GM21515 (cell line): Measurements from ENCODE around the gene PKD1.
"Not testable (repeated sequence)": the region's sequence is repeated elsewhere in the genome, so short reads cannot be mapped to it uniquely, and the experiment has no call there.

ENCODE experiments used
- ATAC-seq: cut with Tn5 transposase; IDR thresholded peaks from one replicate; pipeline ENCODE4 v1.9.1; 2021; ENCODE audit not compliant: unreplicated experiment

The PKD1 gene

DNA sequence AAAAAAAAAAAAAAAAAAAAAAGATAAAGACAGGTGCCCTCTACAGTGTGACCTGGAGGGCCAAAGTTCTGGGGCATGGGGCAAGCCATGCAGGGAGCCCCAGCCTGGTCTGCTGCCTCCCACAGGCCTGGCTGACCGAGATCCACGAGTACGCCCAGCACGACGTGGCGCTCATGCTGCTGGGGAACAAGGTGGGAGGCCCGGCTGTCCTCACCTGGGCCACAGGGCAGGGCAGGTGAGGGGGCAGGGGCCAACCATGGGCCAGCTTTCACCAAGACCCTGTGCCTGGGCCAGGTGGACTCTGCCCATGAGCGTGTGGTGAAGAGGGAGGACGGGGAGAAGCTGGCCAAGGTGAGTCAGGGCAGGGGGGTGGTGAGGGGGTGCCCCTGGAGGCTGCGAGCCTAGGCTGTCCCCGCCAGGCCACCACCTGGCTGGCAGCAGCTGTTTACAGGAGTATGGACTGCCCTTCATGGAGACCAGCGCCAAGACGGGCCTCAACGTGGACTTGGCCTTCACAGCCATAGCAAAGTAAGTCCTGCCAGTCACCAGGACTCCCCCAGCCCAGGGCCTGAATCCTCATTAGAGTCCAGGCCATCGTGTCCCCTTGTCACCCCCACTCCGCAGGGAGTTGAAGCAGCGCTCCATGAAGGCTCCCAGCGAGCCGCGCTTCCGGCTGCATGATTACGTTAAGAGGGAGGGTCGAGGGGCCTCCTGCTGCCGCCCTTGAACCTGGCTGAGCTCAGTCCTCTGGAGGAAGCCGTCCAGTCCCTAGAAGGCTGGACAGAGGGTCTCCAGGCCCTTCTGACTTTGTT is 17.2 kb upstream of the PKD1 start:
- ATAC-seq = no peak

GRCh38 chr16:2151188-2152091 is 15.7 kb upstream of the PKD1 start:
- no peak for ATAC-seq

GRCh38 chr16:2150418-2151187 is 14.9 kb upstream of the PKD1 start:
- no peak for ATAC-seq

- ATAC-seq = no peak
Observed at GRCh38 chr16:2149630-2150417, 14.1 kb upstream of the PKD1 start.

- ATAC-seq = no peak
Observed at GRCh38 chr16:2148714-2149629, 13.3 kb upstream of the PKD1 start.

GRCh38 chr16:2147981-2148671 is 12.4 kb upstream of the PKD1 start, which contains the start of gene RAB26:
Gene RAB26, plus strand, starts transcription at chr16:2148625. Its CDS starts 159 bp downstream, at chr16:2148784.
- peak; percentile 37 for ATAC-seq

DNA sequence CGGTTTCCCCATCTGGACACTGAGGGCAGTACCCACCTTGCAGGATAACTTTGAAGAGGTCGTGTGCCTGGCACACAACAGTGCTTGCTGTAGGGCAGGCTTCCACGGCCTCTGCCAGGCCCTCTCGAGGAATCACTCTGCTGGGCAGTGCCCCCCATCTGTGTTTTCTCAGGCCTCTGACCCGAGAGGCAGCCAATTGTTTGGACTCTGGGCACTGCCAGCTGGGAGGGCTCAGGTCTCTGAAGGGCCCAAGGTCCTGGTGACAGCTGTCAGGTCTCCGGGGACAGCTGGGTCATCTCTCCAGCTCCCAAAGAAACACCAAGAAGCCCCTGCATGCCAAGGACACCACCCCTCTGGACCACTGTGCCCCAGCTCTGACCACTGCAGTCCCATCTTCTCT is 11.7 kb upstream of the PKD1 start:
- no peak for ATAC-seq

DNA sequence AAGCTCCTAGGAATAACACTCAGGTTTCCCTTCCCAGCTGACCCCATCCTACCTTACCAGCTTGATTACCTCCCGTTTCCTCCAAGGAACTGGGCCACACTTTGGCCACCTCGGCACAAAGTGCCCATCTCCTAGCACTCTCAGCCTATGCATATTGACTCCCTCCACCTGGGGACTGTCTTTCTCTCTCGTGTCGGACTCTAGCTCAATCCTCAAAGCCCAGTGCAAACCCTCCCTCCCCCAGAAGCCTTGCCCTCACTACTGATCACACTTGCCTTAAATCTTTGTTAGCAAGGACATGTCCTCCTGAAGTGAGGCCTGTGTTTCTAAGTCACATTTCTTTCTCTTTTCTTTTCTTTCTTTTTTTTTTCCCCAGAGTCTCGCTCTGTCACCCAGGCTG is 10.1 kb upstream of the PKD1 start:
- no peak for ATAC-seq

- ATAC-seq = no peak
Observed at GRCh38 chr16:2143878-2144485, 8.3 kb upstream of the PKD1 start.

- ATAC-seq = no peak
Observed at GRCh38 chr16:2142942-2143877, 7.5 kb upstream of the PKD1 start.

DNA sequence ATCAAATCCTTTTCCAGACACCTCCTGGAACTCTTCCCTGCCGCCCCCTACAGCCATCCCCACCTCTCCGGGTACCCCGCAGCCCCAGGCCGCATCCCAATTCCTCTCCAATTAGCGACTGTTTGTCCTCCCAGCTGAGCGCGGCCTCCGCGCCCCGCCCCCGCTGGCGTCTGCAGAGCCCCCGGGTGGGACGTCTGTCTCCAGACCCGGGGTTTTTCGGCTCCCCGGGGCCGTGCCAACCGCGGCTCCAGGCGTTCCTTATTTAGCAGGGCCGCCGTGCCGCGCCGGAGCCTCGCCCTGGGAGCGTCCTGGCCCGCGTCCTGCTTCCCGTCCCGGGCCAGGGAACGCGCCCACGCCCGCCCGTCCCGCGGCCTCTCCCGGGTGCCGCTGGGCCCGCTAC is 627 bp downstream of the PKD1 start:
- not testable (repeated sequence) for ATAC-seq

DNA sequence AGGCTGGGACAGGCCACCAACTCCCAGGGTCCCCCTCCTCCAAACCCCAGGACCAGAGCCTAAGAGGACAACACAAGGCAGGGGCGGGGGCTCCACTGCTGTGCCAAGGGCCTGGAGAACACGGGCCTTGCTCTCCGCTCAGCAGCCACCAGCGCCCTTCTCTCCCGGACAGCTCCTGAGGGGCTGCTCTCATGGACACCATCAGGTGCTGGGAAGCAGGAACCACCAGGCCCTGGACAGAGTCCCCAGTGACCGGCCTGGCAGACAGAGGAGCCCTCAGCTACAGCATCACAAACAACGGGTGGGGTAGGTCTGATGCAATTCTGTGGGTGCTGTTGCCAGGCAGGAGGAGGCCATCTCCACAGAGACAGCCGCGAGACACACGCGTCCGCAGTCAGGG is 1.9 kb downstream of the PKD1 start:
- ATAC-seq = not testable (repeated sequence)

DNA sequence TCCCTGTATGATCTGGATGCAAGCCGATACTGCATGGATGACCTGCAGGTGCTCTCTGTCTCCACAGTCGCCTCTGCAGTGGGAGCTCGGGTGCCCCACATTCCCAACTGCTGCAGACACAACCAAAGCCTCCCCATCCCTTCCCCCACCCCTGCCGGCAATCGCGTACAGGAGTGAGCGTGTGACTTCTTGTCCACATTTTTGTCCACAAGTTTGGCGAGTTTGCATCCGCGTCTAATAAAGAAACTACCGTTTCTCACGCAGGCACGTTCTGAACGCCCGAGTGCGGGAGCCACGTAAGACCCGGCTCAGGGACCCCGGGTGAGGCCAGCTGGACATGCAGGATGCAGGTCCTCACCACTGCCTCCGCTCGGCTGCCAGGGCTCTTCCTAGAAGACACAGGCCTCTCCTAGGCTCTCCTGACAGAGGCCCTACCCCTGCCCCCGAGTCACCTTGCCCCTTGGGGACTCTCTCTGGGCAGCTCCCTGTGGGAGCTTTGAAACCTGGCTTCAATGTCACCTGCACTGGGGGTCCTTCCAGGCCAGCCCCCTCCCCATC is 5.7 kb downstream of the PKD1 start:
- ATAC-seq = not testable (repeated sequence)

DNA sequence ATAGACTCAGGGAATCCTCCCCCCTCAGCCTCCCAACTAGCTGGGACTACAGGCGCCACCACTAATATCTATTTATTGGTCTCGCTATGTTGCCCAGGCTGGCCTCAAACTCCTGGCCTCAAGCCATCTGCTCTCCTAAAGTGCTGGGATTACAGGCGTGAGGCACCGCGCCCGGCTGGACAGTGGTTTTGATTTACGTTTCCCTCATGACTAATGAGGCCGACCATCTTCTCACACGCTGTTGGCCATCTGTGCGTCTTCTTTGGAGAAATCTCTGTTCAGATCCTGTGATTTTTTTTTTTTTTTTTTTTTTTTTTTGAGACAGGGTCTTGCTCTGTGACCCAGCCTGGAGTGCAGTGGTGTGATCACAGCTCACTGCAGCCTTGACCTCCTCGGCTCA is 6.4 kb downstream of the PKD1 start:
- ATAC-seq = not testable (repeated sequence)

GRCh38 chr16:2127630-2128280 is 7.9 kb downstream of the PKD1 start:
- ATAC-seq = not testable (repeated sequence)

DNA sequence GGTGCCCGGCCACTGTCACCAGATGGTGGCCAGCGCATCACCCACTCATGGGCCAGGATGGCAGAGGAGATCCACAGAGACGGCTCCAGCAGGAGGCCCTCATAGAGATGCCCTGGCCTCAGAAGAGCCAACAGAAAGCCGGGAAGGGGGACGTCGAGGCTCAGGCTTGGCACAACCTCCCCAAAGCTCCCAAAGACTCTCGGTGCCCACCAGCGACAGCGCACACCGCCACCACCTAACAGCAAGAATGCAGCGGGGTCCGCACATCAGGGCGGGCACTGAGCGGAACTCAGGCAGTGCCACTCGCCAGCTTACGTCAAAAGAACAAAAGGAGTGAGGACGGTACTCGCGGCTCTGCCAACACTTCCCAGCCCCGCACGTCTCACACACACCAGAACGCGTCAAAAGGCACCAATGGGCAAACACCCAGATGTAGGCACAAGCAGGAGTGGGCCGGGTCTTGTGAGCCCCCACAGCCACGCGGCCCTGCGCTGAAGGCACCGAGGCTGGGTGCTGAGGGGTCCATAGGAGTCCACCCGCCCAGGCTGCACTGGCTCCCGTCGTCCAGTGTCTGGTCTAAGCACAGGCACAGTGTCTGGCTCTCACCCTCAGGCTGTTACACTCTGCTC is 8.7 kb downstream of the PKD1 start:
- not testable (repeated sequence) for ATAC-seq
